ENCODE results near the gene MTUS2. TPM values are rescaled to one million over a fixed set of nuclear protein-coding genes. Genes with fewer than 3 reads are reported as not detected.

MTUS2 gene
- polyA plus RNA-seq, 1 donor from 2014 or later = 4.4 TPM

GRCh38 chr13:28830580-28830979, 10.4 kb downstream of the MTUS2 start:
- TF ChIP-seq EZH2 (IDR thresholded peaks at IDR 0.05; ENCODE audit: borderline replicate concordance, insufficient read depth, low read length, poor library complexity, severe bottlenecking) (no peak), CTCF (IDR thresholded peaks at IDR 0.05; ENCODE audit: poor library complexity, severe bottlenecking) (no peak), EP300 (conservative IDR thresholded peaks at IDR 0.05; ENCODE audit: poor library complexity, severe bottlenecking) (no peak), SMC3 (conservative IDR thresholded peaks at IDR 0.05; ENCODE audit: poor library complexity) (no peak), MXI1 (conservative IDR thresholded peaks at IDR 0.05; ENCODE audit: poor library complexity, severe bottlenecking) (no peak), RAD21 (conservative IDR thresholded peaks at IDR 0.05) (no peak), TAF1 (IDR thresholded peaks at IDR 0.05; ENCODE audit: low read depth) (no peak), POLR2AphosphoS5 (IDR thresholded peaks at IDR 0.05) (no peak), REST (IDR thresholded peaks at IDR 0.05; ENCODE audit: borderline replicate concordance) (no peak)
- H4K20me1 ChIP-seq (ENCODE audit: insufficient read depth) = no peaks in the 10 kb centered on the region

GRCh38 chr13:28831117-28831516, 11.0 kb downstream of the MTUS2 start:
- Histone ChIP-seq H3K27ac (ENCODE audit: low read length) (no peak overlapping the region), H3K4me3 (ENCODE audit: low read length) (no peak overlapping the region), H3K9me3 (ENCODE audit: low read length) (peaks cover 7% of the 10 kb centered on the region), H3F3A (ENCODE audit: insufficient read depth, low read length, poor library complexity, severe bottlenecking) (no peaks in the 10 kb centered on the region), H3K9me2 (ENCODE audit: insufficient read depth, low read length) (no peaks in the 10 kb centered on the region), H2AFZ (ENCODE audit: low read depth, low read length) (no peak overlapping the region), H3K9ac (ENCODE audit: low read length) (no peak overlapping the region), H3K27me3 (ENCODE audit: insufficient read depth, low read depth, low read length) (no peaks in the 10 kb centered on the region), H3K4me2 (ENCODE audit: low read length) (no peak overlapping the region), H4K20me1 (ENCODE audit: insufficient read depth) (no peaks in the 10 kb centered on the region), H3K79me2 (replicated peaks; ENCODE audit: insufficient read depth, low read length) (no peaks in the 10 kb centered on the region), H3K36me3 (ENCODE audit: insufficient read depth, low read length) (no peaks in the 10 kb centered on the region)
- TF ChIP-seq MXI1 (conservative IDR thresholded peaks at IDR 0.05; ENCODE audit: poor library complexity, severe bottlenecking) = no peak
- no peak for TF ChIP-seq TAF1 (IDR thresholded peaks at IDR 0.05; ENCODE audit: low read depth)

More at GRCh38 chr13:28830580-28830979, 10.4 kb downstream of the MTUS2 start:
- Histone ChIP-seq H3K9ac (ENCODE audit: low read length) (no peak overlapping the region), H3K27ac (ENCODE audit: low read length) (no peak overlapping the region), H3K9me2 (ENCODE audit: insufficient read depth, low read length) (no peaks in the 10 kb centered on the region), H3K36me3 (ENCODE audit: insufficient read depth, low read length) (no peaks in the 10 kb centered on the region), H3K9me3 (ENCODE audit: low read length) (peaks cover 7% of the 10 kb centered on the region), H3K4me3 (ENCODE audit: low read length) (no peak overlapping the region), H3K27me3 (ENCODE audit: insufficient read depth, low read depth, low read length) (no peaks in the 10 kb centered on the region), H3K4me2 (ENCODE audit: low read length) (no peak overlapping the region), H3K79me2 (replicated peaks; ENCODE audit: insufficient read depth, low read length) (no peaks in the 10 kb centered on the region), H2AFZ (ENCODE audit: low read depth, low read length) (no peak overlapping the region), H3F3A (ENCODE audit: insufficient read depth, low read length, poor library complexity, severe bottlenecking) (no peaks in the 10 kb centered on the region)

- no peaks in the 10 kb centered on the region for H3K79me2 ChIP-seq (replicated peaks; ENCODE audit: insufficient read depth, low read length)
- no peak overlapping the region for H2AFZ ChIP-seq (ENCODE audit: low read depth, low read length)
Observed at GRCh38 chr13:28837111-28837510, 17.0 kb downstream of the MTUS2 start.

More at GRCh38 chr13:28837111-28837510, 17.0 kb downstream of the MTUS2 start:
- TF ChIP-seq MXI1 (conservative IDR thresholded peaks at IDR 0.05; ENCODE audit: poor library complexity, severe bottlenecking) (no peak), POLR2AphosphoS5 (IDR thresholded peaks at IDR 0.05) (no peak), REST (IDR thresholded peaks at IDR 0.05; ENCODE audit: borderline replicate concordance) (no peak)
- H3K9me2 ChIP-seq (ENCODE audit: insufficient read depth, low read length) = no peaks in the 10 kb centered on the region
- no peaks in the 10 kb centered on the region for H4K20me1 ChIP-seq (ENCODE audit: insufficient read depth)
- H3K27ac ChIP-seq (ENCODE audit: low read length) = no peak overlapping the region
- no peak overlapping the region for H3K4me2 ChIP-seq (ENCODE audit: low read length)
- no peaks in the 10 kb centered on the region for H3K36me3 ChIP-seq (ENCODE audit: insufficient read depth, low read length)
- no peaks in the 10 kb centered on the region for H3K27me3 ChIP-seq (ENCODE audit: insufficient read depth, low read depth, low read length)
- no peak overlapping the region for H3K4me3 ChIP-seq (ENCODE audit: low read length)
- no peaks in the 10 kb centered on the region for H3F3A ChIP-seq (ENCODE audit: insufficient read depth, low read length, poor library complexity, severe bottlenecking)
- H3K9me3 ChIP-seq (ENCODE audit: low read length) = no peaks in the 10 kb centered on the region
- H3K9ac ChIP-seq (ENCODE audit: low read length) = no peak overlapping the region

Measured in neural cell (in vitro differentiated cells).